Endothelial cell (in vitro differentiated cells): ENCODE measurements around the gene ISG20. TPM values are rescaled to one million over a fixed set of nuclear protein-coding genes. Genes with fewer than 3 reads are reported as not detected.
A peak's percentile ranks its signal among the peaks of the same experiment; 100 is the strongest.

Experiments
- DNase-seq: peaks from one replicate; pipeline ENCODE4 v3.0.0; 2021; ENCODE audit warnings: low spot score
- H3K27ac Mint-ChIP-seq: one replicate; pipeline ENCODE4 v1.8.0; 2021; ENCODE audit warnings: mixed read lengths, inconsistent platforms; ENCODE audit not compliant: unreplicated experiment
- H3K27me3 Mint-ChIP-seq: one replicate; pipeline ENCODE4 v1.8.0; 2021; ENCODE audit warnings: mild to moderate bottlenecking, moderate library complexity, mixed read lengths, inconsistent platforms; ENCODE audit not compliant: unreplicated experiment
- H3K36me3 Mint-ChIP-seq: one replicate; pipeline ENCODE4 v1.8.0; 2021; ENCODE audit warnings: mild to moderate bottlenecking, low read depth, mixed read lengths, inconsistent platforms; ENCODE audit not compliant: unreplicated experiment
- H3K4me1 Mint-ChIP-seq: one replicate; pipeline ENCODE4 v1.8.0; 2021; ENCODE audit warnings: mild to moderate bottlenecking, mixed read lengths, inconsistent platforms; ENCODE audit not compliant: unreplicated experiment
- H3K4me3 Mint-ChIP-seq: one replicate; pipeline ENCODE4 v1.8.0; 2021; ENCODE audit warnings: mild to moderate bottlenecking, mixed read lengths, inconsistent platforms; ENCODE audit not compliant: unreplicated experiment
- H3K9me3 Mint-ChIP-seq: one replicate; pipeline ENCODE4 v1.8.0; 2021; ENCODE audit warnings: mixed read lengths, inconsistent platforms; ENCODE audit not compliant: unreplicated experiment
- total RNA-seq: library from RNA; stranded (reverse); fragmentation: NEBNext Ultra II Directional; extraction: Animal tissue kit (Norgen Biotek cat#: 25700); gene quantifications from one replicate; pipeline ENCODE4 v1.2.1, GENCODE V29; 2021; ENCODE audit not compliant: unreplicated experiment
- TF ChIP-seq, protein P1 (sequence below): fragments of 200-600 bp; sonication (generic); IDR thresholded peaks from one replicate; pipeline ENCODE4 v1.5.0; 2021; ENCODE audit warnings: antibody characterized with exemption; ENCODE audit not compliant: unreplicated experiment

Gene ISG20
- total RNA-seq, 1 donor from 2014 or later = 6.6 TPM

DNA sequence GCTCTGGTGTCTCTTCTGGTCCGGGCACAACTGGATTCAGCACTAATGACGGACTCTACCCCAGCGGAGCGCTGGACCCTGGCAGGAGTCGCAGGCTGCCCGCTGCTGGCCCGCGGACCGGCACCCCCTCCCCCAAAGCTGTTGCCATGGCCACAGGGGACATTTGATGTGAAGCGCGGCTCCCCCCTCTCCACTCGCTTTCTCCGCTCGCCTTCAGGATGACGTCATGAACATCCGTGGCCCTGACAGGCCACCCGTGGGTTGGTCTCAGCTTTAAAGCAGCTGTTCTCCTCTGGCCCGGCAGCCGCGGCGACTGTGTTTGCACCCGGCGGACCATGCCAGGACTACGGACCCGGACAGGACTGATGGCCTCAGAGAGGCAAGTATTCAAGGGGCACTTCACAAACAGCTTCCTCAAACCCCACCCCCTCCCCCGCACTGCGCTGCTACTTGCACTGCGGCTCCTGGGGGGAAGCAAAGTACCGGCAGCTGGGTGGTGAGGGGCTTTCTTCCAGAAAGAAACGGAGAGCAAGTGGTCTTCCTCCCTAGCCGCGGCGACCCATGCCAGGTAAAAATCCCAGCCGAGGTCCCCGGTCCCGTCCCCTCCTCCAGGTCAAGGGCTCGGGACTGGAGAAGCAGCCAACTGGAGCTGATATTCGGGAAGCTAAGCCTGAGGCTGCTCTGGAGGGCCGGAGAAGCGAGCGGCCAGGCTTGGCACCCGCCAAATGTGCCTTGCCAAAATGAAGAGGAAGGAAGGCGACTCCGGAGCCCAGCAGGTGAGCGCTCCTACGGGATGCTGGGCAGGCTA is 34.2 kb upstream of the ISG20 start:
- DNase-seq = no peak
- H3K27me3 Mint-ChIP-seq = peaks cover 16% of the 10 kb centered on the region
- TF ChIP-seq, protein P1, sequence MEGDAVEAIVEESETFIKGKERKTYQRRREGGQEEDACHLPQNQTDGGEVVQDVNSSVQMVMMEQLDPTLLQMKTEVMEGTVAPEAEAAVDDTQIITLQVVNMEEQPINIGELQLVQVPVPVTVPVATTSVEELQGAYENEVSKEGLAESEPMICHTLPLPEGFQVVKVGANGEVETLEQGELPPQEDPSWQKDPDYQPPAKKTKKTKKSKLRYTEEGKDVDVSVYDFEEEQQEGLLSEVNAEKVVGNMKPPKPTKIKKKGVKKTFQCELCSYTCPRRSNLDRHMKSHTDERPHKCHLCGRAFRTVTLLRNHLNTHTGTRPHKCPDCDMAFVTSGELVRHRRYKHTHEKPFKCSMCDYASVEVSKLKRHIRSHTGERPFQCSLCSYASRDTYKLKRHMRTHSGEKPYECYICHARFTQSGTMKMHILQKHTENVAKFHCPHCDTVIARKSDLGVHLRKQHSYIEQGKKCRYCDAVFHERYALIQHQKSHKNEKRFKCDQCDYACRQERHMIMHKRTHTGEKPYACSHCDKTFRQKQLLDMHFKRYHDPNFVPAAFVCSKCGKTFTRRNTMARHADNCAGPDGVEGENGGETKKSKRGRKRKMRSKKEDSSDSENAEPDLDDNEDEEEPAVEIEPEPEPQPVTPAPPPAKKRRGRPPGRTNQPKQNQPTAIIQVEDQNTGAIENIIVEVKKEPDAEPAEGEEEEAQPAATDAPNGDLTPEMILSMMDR = no peak
- no peaks in the 10 kb centered on the region for H3K9me3 Mint-ChIP-seq
- H3K4me1 Mint-ChIP-seq = peaks cover 21% of the 10 kb centered on the region
- H3K4me3 Mint-ChIP-seq = no peak overlapping the region
- peaks cover 4% of the 10 kb centered on the region for H3K36me3 Mint-ChIP-seq
- H3K27ac Mint-ChIP-seq = no peak overlapping the region

DNA sequence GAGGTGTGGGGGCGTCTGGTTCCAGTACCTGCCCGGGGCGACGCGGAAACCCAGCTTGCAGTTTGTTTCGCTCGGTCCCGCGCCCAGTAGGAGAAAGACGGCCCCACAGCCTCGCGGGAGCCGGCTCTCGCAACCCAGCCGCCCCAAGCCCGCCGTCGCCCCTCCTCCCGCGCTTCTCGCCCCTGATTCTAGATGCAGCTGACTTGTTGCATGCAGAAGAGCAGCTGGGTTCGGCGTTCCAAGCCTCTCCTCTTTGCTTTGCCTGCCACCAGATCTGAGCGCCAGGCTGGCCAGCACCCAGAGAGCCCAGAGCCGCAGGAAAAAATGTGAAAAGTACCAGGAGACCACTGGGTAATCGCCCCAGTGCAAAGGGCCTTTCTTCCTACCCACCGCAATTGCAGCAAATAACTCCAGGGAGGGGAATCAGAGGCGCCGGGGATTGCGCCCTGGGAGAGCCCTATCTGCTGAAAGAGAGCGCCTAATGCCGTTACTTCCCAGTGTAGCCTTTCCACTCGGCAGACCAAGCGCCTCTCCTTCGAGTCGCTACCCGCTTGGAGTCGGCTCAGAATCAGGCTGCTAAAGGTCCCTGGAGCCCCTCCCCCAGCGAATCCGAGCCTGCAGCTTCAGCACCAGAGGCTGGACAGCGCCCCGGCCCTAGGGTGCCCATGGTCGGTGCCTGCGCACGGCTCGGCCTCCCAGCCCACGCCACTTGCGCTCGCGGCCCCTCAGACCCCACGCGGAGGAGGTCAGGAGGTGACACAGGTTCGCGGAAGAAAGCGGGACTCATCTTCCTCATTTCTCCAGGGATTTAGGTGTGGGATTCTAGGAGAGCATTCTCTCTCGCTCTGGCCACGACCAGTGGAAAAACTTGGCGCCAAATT is 33.4 kb upstream of the ISG20 start:
- peaks cover 16% of the 10 kb centered on the region for H3K27me3 Mint-ChIP-seq
- H3K4me1 Mint-ChIP-seq = peaks cover 25% of the 10 kb centered on the region
- peak; percentile 61 for DNase-seq
- peaks cover 4% of the 10 kb centered on the region for H3K36me3 Mint-ChIP-seq
- H3K9me3 Mint-ChIP-seq = no peaks in the 10 kb centered on the region
- TF ChIP-seq, protein P1 = no peak
- H3K4me3 Mint-ChIP-seq = no peak overlapping the region
- no peak overlapping the region for H3K27ac Mint-ChIP-seq

DNA sequence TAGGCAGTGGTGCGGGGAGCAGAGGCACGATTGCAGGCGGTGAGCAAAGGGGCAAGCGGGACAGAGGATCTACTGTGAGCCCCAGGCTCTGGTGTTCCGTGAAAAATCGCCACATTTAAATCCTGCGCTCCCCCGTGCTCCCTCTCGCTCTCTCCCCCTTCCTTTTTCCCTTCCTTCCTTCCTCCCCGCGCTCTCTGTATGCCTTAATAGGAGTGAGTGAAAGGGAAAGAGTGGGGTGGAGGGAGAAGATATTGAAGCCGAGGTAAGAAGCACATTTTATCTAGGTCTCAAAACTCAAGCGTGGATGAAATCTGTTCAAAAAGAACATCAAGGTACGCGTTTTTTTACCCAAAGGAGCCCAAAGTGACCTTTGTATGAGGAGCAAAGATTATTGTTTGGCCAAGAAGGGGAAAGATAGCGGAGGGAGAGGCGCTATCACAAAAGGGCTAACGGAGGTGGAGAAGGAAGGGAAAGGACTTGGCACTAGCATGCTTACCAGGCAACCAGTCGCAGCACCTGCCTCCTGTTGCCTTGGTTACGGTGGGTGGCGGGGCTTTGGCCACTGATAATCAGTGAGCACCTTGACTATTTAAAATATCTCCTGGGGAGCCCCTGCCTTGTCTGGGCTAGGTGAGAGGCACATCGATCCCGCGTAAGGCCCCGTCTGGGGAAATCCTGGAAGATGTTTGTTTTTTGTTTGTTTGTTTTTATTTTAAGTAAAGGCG is 32.6 kb upstream of the ISG20 start:
- no peak for DNase-seq
- peaks cover 29% of the 10 kb centered on the region for H3K4me1 Mint-ChIP-seq
- peak overlapping the region; percentile 45 for H3K4me3 Mint-ChIP-seq
- TF ChIP-seq, protein P1 = no peak
- peaks cover 16% of the 10 kb centered on the region for H3K27me3 Mint-ChIP-seq
- no peaks in the 10 kb centered on the region for H3K9me3 Mint-ChIP-seq
- peaks cover 4% of the 10 kb centered on the region for H3K36me3 Mint-ChIP-seq
- H3K27ac Mint-ChIP-seq = no peak overlapping the region

DNA sequence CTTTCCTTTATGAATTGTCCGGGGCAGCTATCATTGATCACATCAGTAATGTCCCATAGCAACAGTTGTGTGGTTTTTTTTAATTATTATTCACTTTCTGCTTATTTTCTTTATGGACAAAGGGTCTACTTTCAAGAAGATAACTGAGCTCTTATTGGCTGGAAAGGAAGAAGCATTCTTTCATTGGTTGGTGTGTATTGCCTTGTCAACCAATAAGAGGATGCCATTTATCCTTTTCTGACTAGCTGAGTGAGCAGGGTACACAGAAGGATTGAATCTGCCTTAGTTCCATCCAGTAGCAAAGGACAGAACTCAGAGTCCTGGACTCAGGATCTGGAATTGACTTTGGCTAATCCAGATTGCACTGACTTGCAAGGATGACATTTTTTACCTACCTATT is 30.9 kb upstream of the ISG20 start:
- peaks cover 4% of the 10 kb centered on the region for H3K36me3 Mint-ChIP-seq
- peaks cover 32% of the 10 kb centered on the region for H3K4me1 Mint-ChIP-seq
- no peak overlapping the region for H3K4me3 Mint-ChIP-seq

More for the DNA sequence above, 30.9 kb upstream of the ISG20 start:
- Mint-ChIP-seq H3K9me3 (no peaks in the 10 kb centered on the region), H3K27me3 (peaks cover 16% of the 10 kb centered on the region), H3K27ac (no peak overlapping the region)
- TF ChIP-seq, protein P1 = no peak
- no peak for DNase-seq
